ENCODE measurements around the gene CSPG4. TPM values are rescaled to one million over a fixed set of nuclear protein-coding genes. Genes with fewer than 3 reads are reported as not detected.
"Not testable (repeated sequence)": the region's sequence is repeated elsewhere in the genome, so short reads cannot be mapped to it uniquely, and the experiment has no call there.

The CSPG4 gene
- total and polyA plus RNA-seq, 2 of the 13 experiments (the other 11 are each of a cell fraction or from before 2014, with no cell fraction given): 0.01 to 0.04 TPM

DNA sequence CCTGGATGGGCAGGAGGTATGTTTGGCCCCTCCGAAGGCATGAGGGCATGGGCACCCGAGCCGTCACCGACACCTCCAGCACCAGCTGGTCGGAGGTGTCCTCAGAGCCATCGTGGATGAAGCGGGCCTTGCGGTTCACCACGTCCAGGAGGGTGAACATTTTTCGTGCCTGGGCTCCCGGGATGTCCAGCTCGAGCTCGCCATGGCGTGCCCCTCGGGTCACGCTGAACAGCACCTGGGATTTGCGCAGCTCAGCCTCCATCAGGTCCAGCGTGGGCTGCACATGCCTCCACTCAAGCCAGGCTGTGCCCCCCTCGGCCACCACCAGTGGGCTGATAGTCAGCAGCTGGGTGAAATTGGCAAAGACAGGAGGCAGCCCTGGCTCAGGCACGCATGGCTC is 23.2 kb downstream of the CSPG4 start:
- H3K9ac ChIP-seq (ENCODE audit: insufficient read depth, low read depth, low read length); H3K4me2 ChIP-seq (ENCODE audit: low read depth, low read length); BruUV-seq (replicated peaks); ATAC-seq; POLR2A ChIA-PET; FAIRE-seq; DNase-seq (ENCODE audit: low spot score); H3K27ac ChIP-seq (ENCODE audit: extremely low read length, insufficient read depth, low read length); H3K9me3 ChIP-seq (ENCODE audit: low read length); H3K4me3 ChIP-seq (replicated peaks in 1 of 3; ENCODE audit: insufficient read depth in 1 of 3, low read depth in 2 of 3, low read length in 3 of 3); H3K36me3 ChIP-seq (replicated peaks in 1 of 2; ENCODE audit: control insufficient read depth in 1 of 2, insufficient read depth in 2 of 2, low read length in 2 of 2); H2AFZ ChIP-seq (ENCODE audit: low read length); H3K79me2 ChIP-seq (ENCODE audit: insufficient read depth, low read length); CTCF ChIA-PET (ENCODE audit: low intra/inter-chr PET ratio, low total read pairs); H4K20me1 ChIP-seq (ENCODE audit: insufficient read depth, low read length): not testable (repeated sequence)
- Histone ChIP-seq H3K4me1 (ENCODE audit: insufficient read depth, low read length) (peaks cover 26% of the 10 kb centered on the region), H3K27me3 (ENCODE audit: control insufficient read depth in 1 of 2, insufficient read depth in 2 of 2, low read length in 2 of 2) (peaks cover 10 to 24% of the 10 kb centered on the region in 2 experiments; a peak in 4 of 5 replicates)
- 40% methylated on average over 1 of the region's 20 CpGs for WGBS (ENCODE audit: low lambda C conversion rate)
- in situ Hi-C loops (cut with HindIII; ENCODE audit: extremely low pct_ligation_motif_present, low pct_unique_long_range_greater_than_20kb) (loop anchor here (10.0 kb wide), 1 partner anchor 115 kb away; no protein-coding TSS in a partner anchor), intact Hi-C loops (cut with micrococcal nuclease; ENCODE audit: unreplicated experiment) (loop anchor here (10.0 kb wide), 1 partner anchor 325 kb away; the partner anchor contains the start of gene MAN2C1)

DNA sequence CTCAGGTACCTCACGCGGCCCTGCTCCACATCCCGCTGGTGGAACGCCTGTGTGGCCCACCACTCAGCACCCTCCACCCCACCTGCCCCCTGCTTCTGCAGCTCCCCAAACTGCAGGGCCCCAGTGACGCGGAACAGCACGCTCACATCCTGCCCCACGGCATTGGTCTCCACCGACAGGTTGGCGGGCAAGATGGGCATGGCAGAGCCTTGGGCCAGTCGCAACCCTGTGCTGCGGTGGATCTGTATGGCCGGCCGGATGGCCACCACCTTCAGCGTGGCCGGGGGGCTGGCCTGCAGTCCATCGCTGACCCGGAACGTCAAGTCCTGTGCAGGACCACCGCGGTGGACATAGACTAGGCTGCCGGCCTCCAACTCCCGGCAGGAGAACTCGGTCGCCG is 23.8 kb downstream of the CSPG4 start:
- in situ Hi-C loops (cut with HindIII; ENCODE audit: extremely low pct_ligation_motif_present, low pct_unique_long_range_greater_than_20kb) (loop anchor here (10.0 kb wide), 1 partner anchor 116 kb away; no protein-coding TSS in a partner anchor), intact Hi-C loops (cut with micrococcal nuclease; ENCODE audit: unreplicated experiment) (loop anchor here (10.0 kb wide), 1 partner anchor 324 kb away; the partner anchor contains the start of gene MAN2C1)
- Histone ChIP-seq H3K9me3 (ENCODE audit: low read length) (no peaks in the 10 kb centered on the region), H3K4me3 (replicated peaks in 1 of 3; ENCODE audit: insufficient read depth in 1 of 3, low read depth in 2 of 3, low read length in 3 of 3) (no peak overlapping the region), H4K20me1 (ENCODE audit: insufficient read depth, low read length) (no peaks in the 10 kb centered on the region), H3K27me3 (ENCODE audit: control insufficient read depth in 1 of 2, insufficient read depth in 2 of 2, low read length in 2 of 2) (peaks cover 8 to 22% of the 10 kb centered on the region in 2 experiments; a peak in 4 of 5 replicates), H3K79me2 (ENCODE audit: insufficient read depth, low read length) (no peaks in the 10 kb centered on the region), H3K36me3 (replicated peaks in 1 of 2; ENCODE audit: control insufficient read depth in 1 of 2, insufficient read depth in 2 of 2, low read length in 2 of 2) (no peaks in the 10 kb centered on the region), H2AFZ (ENCODE audit: low read length) (no peak overlapping the region), H3K9ac (ENCODE audit: insufficient read depth, low read depth, low read length) (no peak overlapping the region), H3K27ac (ENCODE audit: extremely low read length, insufficient read depth, low read length) (no peak overlapping the region), H3K4me1 (ENCODE audit: insufficient read depth, low read length) (peaks cover 26% of the 10 kb centered on the region), H3K4me2 (ENCODE audit: low read depth, low read length) (no peak overlapping the region)
- CTCF ChIA-PET (ENCODE audit: low intra/inter-chr PET ratio, low total read pairs): no interaction called here
- no TSS peak for BruUV-seq (replicated peaks)
- POLR2A ChIA-PET: no interaction called here
- no peak for ATAC-seq
- FAIRE-seq: no peak
- DNase-seq (ENCODE audit: low spot score): no peak
- WGBS (ENCODE audit: low lambda C conversion rate): 26% methylated on average over 9 of the region's 26 CpGs
- TF ChIP-seq CEBPG (CRISPR knock-in tag; IDR thresholded peaks at IDR 0.05) (no peak), STAT5B (CRISPR knock-in tag; IDR thresholded peaks at IDR 0.05) (no peak), FOXK2 (IDR thresholded peaks at IDR 0.05) (no peak), ZNF724P (CRISPR knock-in tag; IDR thresholded peaks at IDR 0.05; ENCODE audit: borderline replicate concordance) (no peak), SALL1 (CRISPR knock-in tag; IDR thresholded peaks at IDR 0.05) (no peak), JUN (CRISPR knock-in tag; IDR thresholded peaks at IDR 0.05) (no peak)
- TF ChIP-seq, protein P1, sequence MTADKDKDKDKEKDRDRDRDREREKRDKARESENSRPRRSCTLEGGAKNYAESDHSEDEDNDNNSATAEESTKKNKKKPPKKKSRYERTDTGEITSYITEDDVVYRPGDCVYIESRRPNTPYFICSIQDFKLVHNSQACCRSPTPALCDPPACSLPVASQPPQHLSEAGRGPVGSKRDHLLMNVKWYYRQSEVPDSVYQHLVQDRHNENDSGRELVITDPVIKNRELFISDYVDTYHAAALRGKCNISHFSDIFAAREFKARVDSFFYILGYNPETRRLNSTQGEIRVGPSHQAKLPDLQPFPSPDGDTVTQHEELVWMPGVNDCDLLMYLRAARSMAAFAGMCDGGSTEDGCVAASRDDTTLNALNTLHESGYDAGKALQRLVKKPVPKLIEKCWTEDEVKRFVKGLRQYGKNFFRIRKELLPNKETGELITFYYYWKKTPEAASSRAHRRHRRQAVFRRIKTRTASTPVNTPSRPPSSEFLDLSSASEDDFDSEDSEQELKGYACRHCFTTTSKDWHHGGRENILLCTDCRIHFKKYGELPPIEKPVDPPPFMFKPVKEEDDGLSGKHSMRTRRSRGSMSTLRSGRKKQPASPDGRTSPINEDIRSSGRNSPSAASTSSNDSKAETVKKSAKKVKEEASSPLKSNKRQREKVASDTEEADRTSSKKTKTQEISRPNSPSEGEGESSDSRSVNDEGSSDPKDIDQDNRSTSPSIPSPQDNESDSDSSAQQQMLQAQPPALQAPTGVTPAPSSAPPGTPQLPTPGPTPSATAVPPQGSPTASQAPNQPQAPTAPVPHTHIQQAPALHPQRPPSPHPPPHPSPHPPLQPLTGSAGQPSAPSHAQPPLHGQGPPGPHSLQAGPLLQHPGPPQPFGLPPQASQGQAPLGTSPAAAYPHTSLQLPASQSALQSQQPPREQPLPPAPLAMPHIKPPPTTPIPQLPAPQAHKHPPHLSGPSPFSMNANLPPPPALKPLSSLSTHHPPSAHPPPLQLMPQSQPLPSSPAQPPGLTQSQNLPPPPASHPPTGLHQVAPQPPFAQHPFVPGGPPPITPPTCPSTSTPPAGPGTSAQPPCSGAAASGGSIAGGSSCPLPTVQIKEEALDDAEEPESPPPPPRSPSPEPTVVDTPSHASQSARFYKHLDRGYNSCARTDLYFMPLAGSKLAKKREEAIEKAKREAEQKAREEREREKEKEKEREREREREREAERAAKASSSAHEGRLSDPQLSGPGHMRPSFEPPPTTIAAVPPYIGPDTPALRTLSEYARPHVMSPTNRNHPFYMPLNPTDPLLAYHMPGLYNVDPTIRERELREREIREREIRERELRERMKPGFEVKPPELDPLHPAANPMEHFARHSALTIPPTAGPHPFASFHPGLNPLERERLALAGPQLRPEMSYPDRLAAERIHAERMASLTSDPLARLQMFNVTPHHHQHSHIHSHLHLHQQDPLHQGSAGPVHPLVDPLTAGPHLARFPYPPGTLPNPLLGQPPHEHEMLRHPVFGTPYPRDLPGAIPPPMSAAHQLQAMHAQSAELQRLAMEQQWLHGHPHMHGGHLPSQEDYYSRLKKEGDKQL (CRISPR knock-in tag; IDR thresholded peaks at IDR 0.05; ENCODE audit: low read depth): no peak

Measured in HepG2 (cell line).